Subcutaneous abdominal adipose tissue (tissue), 5 donors: ENCODE results near the gene RHPN2.
"Not testable (repeated sequence)": the region's sequence is repeated elsewhere in the genome, so short reads cannot be mapped to it uniquely, and the experiment has no call there.

ENCODE experiments used
- H3K27ac ChIP-seq: one replicate; pipeline ENCODE4 v1.7.0; 2013; ENCODE audit warnings: low read depth, mild to moderate bottlenecking, inconsistent platforms, low read length, moderate library complexity
- H3K27me3 ChIP-seq, 5 donors: one replicate each; pipeline ENCODE4 v1.7.0; 2013; ENCODE audit warnings: low read length in 5 of 5, inconsistent platforms in 1 of 5; ENCODE audit not compliant: control insufficient read depth in 5 of 5, insufficient read depth in 4 of 5
- H3K36me3 ChIP-seq, 5 donors: one replicate each; pipeline ENCODE4 v1.7.0; 2013; ENCODE audit warnings: low read length in 5 of 5; ENCODE audit not compliant: control insufficient read depth in 5 of 5, insufficient read depth in 5 of 5
- H3K4me1 ChIP-seq, 5 donors: one replicate each; pipeline ENCODE4 v1.7.0; 2013; ENCODE audit warnings: low read length in 5 of 5, mild to moderate bottlenecking in 3 of 5, moderate library complexity in 1 of 5; ENCODE audit not compliant: control insufficient read depth in 5 of 5, insufficient read depth in 5 of 5
- H3K4me3 ChIP-seq, 5 donors: one replicate each; pipeline ENCODE4 v1.7.0; 2013; ENCODE audit warnings: low read length in 5 of 5, low read depth in 1 of 5
- H3K9ac ChIP-seq, 5 donors: one replicate each; pipeline ENCODE4 v1.7.0; 2013; ENCODE audit warnings: low read length in 5 of 5, mild to moderate bottlenecking in 4 of 5, moderate library complexity in 3 of 5
- H3K9me3 ChIP-seq, 5 donors: one replicate each; pipeline ENCODE4 v1.7.0; 2013; ENCODE audit warnings: low read length in 5 of 5; ENCODE audit not compliant: control insufficient read depth in 5 of 5
- donor health status: healthy.
- donor health status: healthy.
- donor health status: healthy.
- donor health status: healthy.
- donor health status: healthy.

The RHPN2 gene

GRCh38 chr19:32982488-32982887 lies 82.2 kb downstream of the RHPN2 start:
- not testable (repeated sequence) for H3K4me1 ChIP-seq, H3K9ac ChIP-seq, H3K9me3 ChIP-seq, H3K27ac ChIP-seq, H3K4me3 ChIP-seq, H3K27me3 ChIP-seq, H3K36me3 ChIP-seq

- H3K4me3 ChIP-seq, H3K36me3 ChIP-seq, H3K9me3 ChIP-seq, H3K27ac ChIP-seq, H3K27me3 ChIP-seq, H3K9ac ChIP-seq, H3K4me1 ChIP-seq: not testable (repeated sequence)
Observed at GRCh38 chr19:32979807-32980206, 84.9 kb downstream of the RHPN2 start.

- H3K4me1 ChIP-seq, H3K4me3 ChIP-seq, H3K36me3 ChIP-seq, H3K27ac ChIP-seq, H3K9me3 ChIP-seq, H3K9ac ChIP-seq, H3K27me3 ChIP-seq: not testable (repeated sequence)
Observed at GRCh38 chr19:32977813-32978212, 86.9 kb downstream of the RHPN2 start.

- H3K4me1 ChIP-seq: peaks cover 0 to 6% (median 2%) of the 10 kb centered on the region in 5 donors
- no peaks in the 10 kb centered on the region for H3K36me3 ChIP-seq
- no peaks in the 10 kb centered on the region for H3K27me3 ChIP-seq
- H3K9ac ChIP-seq: no peak overlapping the region
- H3K27ac ChIP-seq: no peak overlapping the region
- H3K9me3 ChIP-seq: no peaks in the 10 kb centered on the region
- no peak overlapping the region for H3K4me3 ChIP-seq
Observed at GRCh38 chr19:32977280-32977679, 87.4 kb downstream of the RHPN2 start.

- H3K27ac ChIP-seq: no peak overlapping the region
- no peaks in the 10 kb centered on the region for H3K9me3 ChIP-seq
- no peaks in the 10 kb centered on the region for H3K36me3 ChIP-seq
- H3K4me1 ChIP-seq: peaks cover 0 to 11% (median 5%) of the 10 kb centered on the region in 5 donors
- H3K27me3 ChIP-seq: no peaks in the 10 kb centered on the region
- no peak overlapping the region for H3K9ac ChIP-seq
- H3K4me3 ChIP-seq: no peak overlapping the region
Observed at GRCh38 chr19:32976223-32976805, 88.4 kb downstream of the RHPN2 start.

GRCh38 chr19:32971715-32972540 lies 92.8 kb downstream of the RHPN2 start, which contains the start of the genes CEP89 and FAAP24:
CEP89 (minus strand) TSS chr19:32971958; CDS start chr19:32971874, 84 bp downstream.
FAAP24 (plus strand) TSS chr19:32972242; CDS start chr19:32973197, 955 bp downstream.
- no peaks in the 10 kb centered on the region for H3K27me3 ChIP-seq

GRCh38 chr19:32971012-32971595 lies 93.6 kb downstream of the RHPN2 start:
- no peak overlapping the region for H3K27ac ChIP-seq
- H3K9ac ChIP-seq: peak overlapping the region; percentile 63 to 86 (median 79)
- peaks cover 0 to 17% (median 7%) of the 10 kb centered on the region in 5 donors for H3K36me3 ChIP-seq
- H3K4me3 ChIP-seq: peak overlapping the region; percentile 80 to 93 (median 90)
- H3K9me3 ChIP-seq: no peaks in the 10 kb centered on the region
- peaks cover 0 to 26% (median 18%) of the 10 kb centered on the region in 5 donors for H3K4me1 ChIP-seq
- no peaks in the 10 kb centered on the region for H3K27me3 ChIP-seq

More at GRCh38 chr19:32971715-32972540, 92.8 kb downstream of the RHPN2 start, which contains the start of the genes CEP89 and FAAP24:
- H3K36me3 ChIP-seq: peaks cover 0 to 12% (median 4%) of the 10 kb centered on the region in 5 donors
- H3K4me3 ChIP-seq: peak within 1 kb of the TSS; percentile 80 to 98 (median 90)
- H3K4me1 ChIP-seq: peaks cover 0 to 26% (median 19%) of the 10 kb centered on the region in 5 donors
- peak within 1 kb of the TSS; percentile 63 to 86 (median 81) for H3K9ac ChIP-seq
- no peaks in the 10 kb centered on the region for H3K9me3 ChIP-seq
- peak within 1 kb of the TSS; percentile 50 for H3K27ac ChIP-seq

GRCh38 chr19:32969549-32969948 lies 95.1 kb downstream of the RHPN2 start:
- Histone ChIP-seq H3K9ac (peak overlapping the region in 1 of 5 donors; percentile 46), H3K27ac (no peak overlapping the region), H3K36me3 (peaks cover 0 to 29% (median 17%) of the 10 kb centered on the region in 5 donors), H3K4me1 (peaks cover 0 to 26% (median 18%) of the 10 kb centered on the region in 5 donors), H3K4me3 (no peak overlapping the region), H3K9me3 (no peaks in the 10 kb centered on the region), H3K27me3 (no peaks in the 10 kb centered on the region)

GRCh38 chr19:32966750-32967149 lies 97.9 kb downstream of the RHPN2 start:
- Histone ChIP-seq H3K4me3 (no peak overlapping the region), H3K27ac (no peak overlapping the region), H3K27me3 (no peaks in the 10 kb centered on the region), H3K9me3 (no peaks in the 10 kb centered on the region), H3K4me1 (peaks cover 0 to 23% (median 13%) of the 10 kb centered on the region in 5 donors), H3K9ac (no peak overlapping the region), H3K36me3 (peaks cover 5 to 53% (median 29%) of the 10 kb centered on the region in 5 donors)

GRCh38 chr19:32945260-32945659 lies 119.4 kb downstream of the RHPN2 start:
- no peak overlapping the region for H3K27ac ChIP-seq
- H3K27me3 ChIP-seq: no peaks in the 10 kb centered on the region
- peaks cover 0 to 4% (median 3%) of the 10 kb centered on the region in 5 donors for H3K4me1 ChIP-seq
- no peaks in the 10 kb centered on the region for H3K9me3 ChIP-seq
- no peak overlapping the region for H3K9ac ChIP-seq
- peaks cover 4 to 86% (median 65%) of the 10 kb centered on the region in 5 donors for H3K36me3 ChIP-seq
- H3K4me3 ChIP-seq: no peak overlapping the region
